ENCODE results near the gene CCL24.

GRCh38 chr7:75836798-75837197, 23.2 kb upstream of the CCL24 start:
- no peak for TF ChIP-seq CTCF (optimal IDR thresholded peaks at IDR 0.05 in 1 of 3, IDR thresholded peaks at IDR 0.05 in 1 of 3, conservative IDR thresholded peaks at IDR 0.05 in 1 of 3; ENCODE audit: extremely low read depth in 1 of 3, insufficient read depth in 2 of 3, low read length in 3 of 3)
- no peak for TF ChIP-seq EZH2 (IDR thresholded peaks at IDR 0.05; ENCODE audit: low read length)
